NCI-H345 treated with DMSO at 0.1 percent for 48 hours (cell line): Measurements from ENCODE around the gene ZBTB9.
"Not testable (repeated sequence)": the region's sequence is repeated elsewhere in the genome, so short reads cannot be mapped to it uniquely, and the experiment has no call there.

Experiments
- DNase-seq: peaks from one replicate; lab custom pipeline; 2025; ENCODE audit not compliant: unreplicated experiment; lab: John Stamatoyannopoulos, UW

Gene ZBTB9

GRCh38 chr6:33459226-33459625, 4.8 kb downstream of the ZBTB9 start:
- DNase-seq, result no peak

GRCh38 chr6:33466075-33466735, 11.8 kb downstream of the ZBTB9 start:
- DNase-seq, result no peak

- DNase-seq, result no peak
Observed at GRCh38 chr6:33467091-33467490, 12.7 kb downstream of the ZBTB9 start.

GRCh38 chr6:33469661-33470060, 15.3 kb downstream of the ZBTB9 start:
- no peak for DNase-seq

GRCh38 chr6:33477864-33478263, 23.5 kb downstream of the ZBTB9 start:
- DNase-seq, result no peak

GRCh38 chr6:33481192-33481591, 26.8 kb downstream of the ZBTB9 start:
- no peak for DNase-seq

- DNase-seq, result not testable (repeated sequence)
Observed at GRCh38 chr6:33482620-33483019, 28.2 kb downstream of the ZBTB9 start.

- no peak for DNase-seq
Observed at GRCh38 chr6:33483678-33484077, 29.3 kb downstream of the ZBTB9 start.

GRCh38 chr6:33484673-33485262, 30.4 kb downstream of the ZBTB9 start:
- not testable (repeated sequence) for DNase-seq

GRCh38 chr6:33485680-33486079, 31.3 kb downstream of the ZBTB9 start:
- DNase-seq, result not testable (repeated sequence)

- no peak for DNase-seq
Observed at GRCh38 chr6:33488339-33488738, 34.0 kb downstream of the ZBTB9 start.

- DNase-seq, result no peak
Observed at GRCh38 chr6:33490198-33490597, 35.8 kb downstream of the ZBTB9 start.

GRCh38 chr6:33490621-33491020, 36.2 kb downstream of the ZBTB9 start:
- DNase-seq, result no peak

- DNase-seq, result no peak
Observed at GRCh38 chr6:33492093-33492492, 37.7 kb downstream of the ZBTB9 start.

GRCh38 chr6:33497157-33497556, 42.8 kb downstream of the ZBTB9 start:
- DNase-seq, result no peak

- no peak for DNase-seq
Observed at GRCh38 chr6:33502486-33502885, 48.1 kb downstream of the ZBTB9 start.

GRCh38 chr6:33504486-33504885, 50.1 kb downstream of the ZBTB9 start:
- no peak for DNase-seq

- DNase-seq, result no peak
Observed at GRCh38 chr6:33505548-33506370, 51.4 kb downstream of the ZBTB9 start.
